OCI-LY7 (cell line): ENCODE results near the gene SNAPC4. TPM values are rescaled to one million over a fixed set of nuclear protein-coding genes. Genes with fewer than 3 reads are reported as not detected.

Source experiments
- BruUV-seq: library from RNA; stranded (reverse); fragments of 400-500 nt; replicated peaks from 2 replicates; lab custom pipeline; 2021; lab: Mats Ljungman, UMichigan
- CTCF ChIA-PET: fragments of 300-600 bp; sonication (Branson Sonifier 250); formaldehyde crosslinking; loops from one replicate; lab custom pipeline; 2022; ENCODE audit warnings: antibody characterized with exemption; ENCODE audit not compliant: unreplicated experiment; lab: Charles Lee
- POLR2A ChIA-PET: fragments of 300-600 bp; sonication (Branson Sonifier 250); formaldehyde crosslinking; loops from one replicate; lab custom pipeline; 2022; ENCODE audit warnings: antibody characterized with exemption; lab: Charles Lee
- DNase-seq: peaks from one replicate; pipeline ENCODE4 v3.0.0-alpha.2; 2015; ENCODE audit warnings: low spot score
- H2AFZ ChIP-seq: fragments of 200-600 bp; sonication (generic), shearing (Covaris generic); 2 replicates; pipeline ENCODE4 v1.6.1; 2014; ENCODE audit warnings: mild to moderate bottlenecking, antibody characterized with exemption, low read length, moderate library complexity
- H3K27ac ChIP-seq: fragments of 200-600 bp; sonication (generic); 2 replicates; pipeline ENCODE4 v1.5.1; 2014; ENCODE audit warnings: mixed run types, low read depth, mild to moderate bottlenecking, moderate library complexity, low read length, inconsistent platforms; ENCODE audit not compliant: poor library complexity, severe bottlenecking
- H3K36me3 ChIP-seq: fragments of 200-600 bp; sonication (generic); 2 replicates; pipeline ENCODE4 v1.6.1; 2014; ENCODE audit warnings: mild to moderate bottlenecking, antibody characterized with exemption, low read length, moderate library complexity, mixed read lengths; ENCODE audit not compliant: insufficient read depth
- H3K4me1 ChIP-seq: fragments of 200-600 bp; sonication (generic); 2 replicates; pipeline ENCODE4 v1.5.1; 2014; ENCODE audit warnings: mild to moderate bottlenecking, low read length; ENCODE audit not compliant: insufficient read depth, poor library complexity, severe bottlenecking
- H3K4me2 ChIP-seq: fragments of 200-600 bp; sonication (generic); 2 replicates; pipeline ENCODE4 v1.6.1; 2014; ENCODE audit warnings: mild to moderate bottlenecking, low read length
- H3K4me3 ChIP-seq: fragments of 200-600 bp; sonication (generic); 2 replicates; pipeline ENCODE4 v1.5.1; 2014; ENCODE audit warnings: mild to moderate bottlenecking, low read depth, low read length; ENCODE audit not compliant: poor library complexity, severe bottlenecking
- H3K79me2 ChIP-seq: fragments of 200-600 bp; sonication (generic); 2 replicates; pipeline ENCODE4 v1.6.1; 2016; ENCODE audit warnings: low read depth, mild to moderate bottlenecking, low read length, moderate library complexity, mixed read lengths; ENCODE audit not compliant: insufficient read depth
- H3K9me2 ChIP-seq: fragments of 200-600 bp; sonication (generic); 2 replicates; pipeline ENCODE4 v1.6.1; 2016; ENCODE audit warnings: mild to moderate bottlenecking, low read length, mixed read lengths; ENCODE audit not compliant: insufficient read depth
- H3K9me3 ChIP-seq: fragments of 200-600 bp; sonication (generic); 2 replicates; pipeline ENCODE4 v1.6.1; 2014; ENCODE audit warnings: mild to moderate bottlenecking, mixed run types, low read length, mixed read lengths
- H4K20me1 ChIP-seq: fragments of 200-600 bp; sonication (generic); 2 replicates; pipeline ENCODE4 v1.6.1; 2014; ENCODE audit warnings: mild to moderate bottlenecking, antibody characterized with exemption, low read length, moderate library complexity, mixed read lengths; ENCODE audit not compliant: insufficient read depth
- EZH2phosphoT487 ChIP-seq: fragments of 200-600 bp; sonication (generic); IDR thresholded peaks from 2 replicates; pipeline ENCODE4 v1.6.1; 2018; ENCODE audit warnings: low read depth, borderline replicate concordance, mild to moderate bottlenecking, mixed run types, antibody characterized with exemption, low read length, moderate library complexity, mixed read lengths
- intact Hi-C: fragments of 100-400 bp; cut with micrococcal nuclease; formaldehyde crosslinking; loops from one replicate; pipeline ENCODE4 v1.10.0; 2022; ENCODE audit not compliant: unreplicated experiment
- total RNA-seq, 2 experiments: library from RNA; depleted of rRNA in 1 of 2; stranded (reverse); fragments of >200 nt in 1 of 2; shearing (Covaris generic) in 1 of 2; gene quantifications; 2 replicates each; pipeline ENCODE4 v1.2.3, GENCODE V29; 2014 to 2022
- TF ChIP-seq, protein P1 (sequence below): fragments of 200-600 bp; sonication (generic); conservative IDR thresholded peaks from 2 replicates; pipeline ENCODE4 v1.5.1; 2014; ENCODE audit warnings: mild to moderate bottlenecking, antibody characterized with exemption, low read length, moderate library complexity, mixed read lengths

Gene SNAPC4
- total RNA-seq, 2 experiments from 2014 or later: 13.4 to 16.8 TPM

DNA sequence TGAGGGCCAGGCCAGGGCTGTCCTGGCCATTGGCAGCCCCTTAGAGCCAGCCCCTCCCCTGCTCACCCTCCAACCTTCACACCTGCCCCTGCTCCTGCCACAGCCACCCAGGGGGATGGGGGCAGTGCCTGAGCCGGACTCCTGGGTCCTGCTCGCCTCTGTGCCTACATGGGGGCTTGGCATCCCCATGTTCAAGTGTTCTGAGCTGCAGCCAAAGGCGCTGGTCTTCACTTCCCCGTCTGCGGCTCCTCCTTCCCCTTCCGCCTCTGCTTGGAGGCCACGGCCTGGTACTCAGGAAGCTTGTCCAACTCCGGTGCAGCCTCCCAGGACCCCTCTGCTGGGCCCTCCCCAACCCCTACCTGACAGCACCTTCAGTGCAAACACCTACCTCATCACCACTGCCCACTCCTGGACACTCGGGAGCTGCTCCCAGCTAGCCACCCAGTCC is 34.2 kb downstream of the SNAPC4 start:
- DNase-seq: peak; percentile 19
- Histone ChIP-seq H3K9me2 (no peaks in the 10 kb centered on the region), H3K36me3 (no peaks in the 10 kb centered on the region), H3K4me2 (no peak overlapping the region), H3K4me1 (peaks cover 12% of the 10 kb centered on the region), H3K4me3 (no peak overlapping the region), H3K79me2 (no peaks in the 10 kb centered on the region), H3K27ac (no peak overlapping the region), H4K20me1 (no peaks in the 10 kb centered on the region), H2AFZ (no peak overlapping the region), H3K9me3 (no peaks in the 10 kb centered on the region)
- TF ChIP-seq EZH2phosphoT487: no peak
- TF ChIP-seq, protein P1, sequence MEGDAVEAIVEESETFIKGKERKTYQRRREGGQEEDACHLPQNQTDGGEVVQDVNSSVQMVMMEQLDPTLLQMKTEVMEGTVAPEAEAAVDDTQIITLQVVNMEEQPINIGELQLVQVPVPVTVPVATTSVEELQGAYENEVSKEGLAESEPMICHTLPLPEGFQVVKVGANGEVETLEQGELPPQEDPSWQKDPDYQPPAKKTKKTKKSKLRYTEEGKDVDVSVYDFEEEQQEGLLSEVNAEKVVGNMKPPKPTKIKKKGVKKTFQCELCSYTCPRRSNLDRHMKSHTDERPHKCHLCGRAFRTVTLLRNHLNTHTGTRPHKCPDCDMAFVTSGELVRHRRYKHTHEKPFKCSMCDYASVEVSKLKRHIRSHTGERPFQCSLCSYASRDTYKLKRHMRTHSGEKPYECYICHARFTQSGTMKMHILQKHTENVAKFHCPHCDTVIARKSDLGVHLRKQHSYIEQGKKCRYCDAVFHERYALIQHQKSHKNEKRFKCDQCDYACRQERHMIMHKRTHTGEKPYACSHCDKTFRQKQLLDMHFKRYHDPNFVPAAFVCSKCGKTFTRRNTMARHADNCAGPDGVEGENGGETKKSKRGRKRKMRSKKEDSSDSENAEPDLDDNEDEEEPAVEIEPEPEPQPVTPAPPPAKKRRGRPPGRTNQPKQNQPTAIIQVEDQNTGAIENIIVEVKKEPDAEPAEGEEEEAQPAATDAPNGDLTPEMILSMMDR: no peak
- intact Hi-C loops: no loop called here
- POLR2A ChIA-PET: no interaction called here
- no TSS peak for BruUV-seq
- CTCF ChIA-PET: interaction anchor here (0.6 kb wide), 1 partner anchor 43 kb away, joined by 3 read pairs; no protein-coding TSS in a partner anchor

DNA sequence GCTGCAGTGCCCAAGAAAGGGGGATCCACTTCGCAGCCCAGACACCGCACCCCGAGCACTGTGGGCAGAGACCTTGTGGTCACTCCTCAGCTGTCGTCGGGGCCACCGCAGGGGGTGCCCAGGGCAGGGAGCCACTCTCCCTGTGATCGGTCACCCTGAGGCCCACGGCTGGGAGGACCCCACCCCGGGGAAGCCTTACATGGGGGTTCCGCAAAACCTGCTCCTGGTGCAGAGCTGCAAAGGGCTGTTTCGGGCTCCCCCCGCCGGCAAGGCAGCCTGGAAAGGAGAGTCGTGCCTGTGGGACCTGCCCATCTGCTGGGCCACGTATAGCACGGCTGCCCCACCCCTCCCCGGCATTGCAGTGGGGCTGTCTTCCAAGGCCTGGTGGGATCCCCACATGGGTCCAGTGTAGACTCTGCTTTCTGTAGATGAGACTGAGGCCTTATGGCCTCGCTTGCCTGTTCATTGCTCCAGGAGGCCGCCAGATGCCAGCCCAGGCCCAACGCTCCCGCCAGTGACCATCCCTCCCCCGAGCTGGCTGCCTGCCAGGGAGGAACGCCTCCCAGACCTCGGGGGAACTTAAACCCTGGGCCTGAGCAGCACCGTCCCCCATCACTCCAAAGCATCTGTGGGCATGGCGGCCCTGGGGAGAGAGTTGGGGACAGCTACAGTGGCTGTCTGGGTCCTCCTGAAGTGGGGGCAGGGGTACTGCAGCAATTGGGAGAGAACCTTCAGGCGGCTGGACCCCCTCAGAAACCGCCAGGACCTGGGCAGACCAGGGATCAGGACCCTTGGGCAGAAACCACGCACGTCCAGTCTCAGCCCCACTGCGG is 34.8 kb downstream of the SNAPC4 start:
- Histone ChIP-seq H3K79me2 (no peaks in the 10 kb centered on the region), H3K27ac (no peak overlapping the region), H4K20me1 (no peaks in the 10 kb centered on the region), H3K4me3 (no peak overlapping the region), H3K36me3 (no peaks in the 10 kb centered on the region), H3K4me1 (peaks cover 12% of the 10 kb centered on the region), H2AFZ (no peak overlapping the region), H3K9me2 (no peaks in the 10 kb centered on the region), H3K9me3 (no peaks in the 10 kb centered on the region), H3K4me2 (no peak overlapping the region)
- CTCF ChIA-PET: no interaction called here
- POLR2A ChIA-PET: no interaction called here
- no TSS peak for BruUV-seq
- TF ChIP-seq, protein P1: no peak
- no peak for TF ChIP-seq EZH2phosphoT487
- intact Hi-C loops: no loop called here
- no peak for DNase-seq
